Osteocyte (in vitro differentiated cells): Measurements from ENCODE around the gene ATRX. TPM values are rescaled to one million over a fixed set of nuclear protein-coding genes. Genes with fewer than 3 reads are reported as not detected.

Experiments
- DNase-seq: peaks from one replicate; pipeline ENCODE4 v3.0.0; 2021; ENCODE audit warnings: mixed read lengths; ENCODE audit not compliant: unreplicated experiment; ENCODE audit errors: extremely low spot score
- H3K27ac Mint-ChIP-seq: one replicate; pipeline ENCODE4 v1.8.0; 2021; ENCODE audit warnings: mild to moderate bottlenecking, mixed read lengths; ENCODE audit not compliant: unreplicated experiment
- H3K27me3 Mint-ChIP-seq: one replicate; pipeline ENCODE4 v1.8.0; 2021; ENCODE audit warnings: mixed read lengths; ENCODE audit not compliant: unreplicated experiment
- H3K36me3 Mint-ChIP-seq: one replicate; pipeline ENCODE4 v1.8.0; 2021; ENCODE audit warnings: mixed read lengths; ENCODE audit not compliant: unreplicated experiment
- H3K4me1 Mint-ChIP-seq: one replicate; pipeline ENCODE4 v1.8.0; 2021; ENCODE audit warnings: mixed read lengths; ENCODE audit not compliant: unreplicated experiment
- H3K4me3 Mint-ChIP-seq: one replicate; pipeline ENCODE4 v1.8.0; 2021; ENCODE audit warnings: mild to moderate bottlenecking, moderate library complexity, mixed read lengths; ENCODE audit not compliant: unreplicated experiment
- H3K9me3 Mint-ChIP-seq: one replicate; pipeline ENCODE4 v1.8.0; 2021; ENCODE audit warnings: mixed read lengths; ENCODE audit not compliant: unreplicated experiment
- total RNA-seq: library from RNA; stranded (reverse); gene quantifications from 2 replicates; pipeline ENCODE4 v1.2.1, GENCODE V29; 2021
- TF ChIP-seq, protein P1 (sequence below): fragments of 200-600 bp; sonication (generic); IDR thresholded peaks from 2 replicates; pipeline ENCODE4 v1.5.0; 2021; ENCODE audit warnings: antibody characterized with exemption, mild to moderate bottlenecking, moderate library complexity

ATRX gene
- total RNA-seq, 1 donor from 2014 or later: 102 TPM

DNA sequence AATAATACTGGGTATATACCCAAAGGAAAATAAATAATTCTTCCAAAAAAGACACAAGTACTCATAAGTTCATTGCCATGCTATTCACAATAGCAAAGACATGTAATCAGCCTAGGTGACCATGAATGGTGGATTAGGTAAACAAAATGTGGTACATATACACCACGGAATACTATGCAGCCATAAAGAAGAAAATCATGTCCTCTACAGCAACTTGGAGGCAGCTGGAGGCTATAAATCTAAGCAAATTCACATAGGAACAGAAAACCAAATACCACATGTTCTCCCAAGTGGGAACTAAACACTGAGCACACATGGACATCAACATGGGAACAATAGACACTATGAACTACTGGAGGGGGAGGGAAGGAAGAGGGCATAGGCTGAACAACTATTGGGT lies 146.2 kb downstream of the ATRX start:
- Mint-ChIP-seq H3K27me3 (no peaks in the 10 kb centered on the region), H3K9me3 (peaks cover 24% of the 10 kb centered on the region), H3K27ac (no peak overlapping the region), H3K36me3 (peaks cover 19% of the 10 kb centered on the region), H3K4me1 (no peaks in the 10 kb centered on the region), H3K4me3 (no peak overlapping the region)
- TF ChIP-seq, protein P1, sequence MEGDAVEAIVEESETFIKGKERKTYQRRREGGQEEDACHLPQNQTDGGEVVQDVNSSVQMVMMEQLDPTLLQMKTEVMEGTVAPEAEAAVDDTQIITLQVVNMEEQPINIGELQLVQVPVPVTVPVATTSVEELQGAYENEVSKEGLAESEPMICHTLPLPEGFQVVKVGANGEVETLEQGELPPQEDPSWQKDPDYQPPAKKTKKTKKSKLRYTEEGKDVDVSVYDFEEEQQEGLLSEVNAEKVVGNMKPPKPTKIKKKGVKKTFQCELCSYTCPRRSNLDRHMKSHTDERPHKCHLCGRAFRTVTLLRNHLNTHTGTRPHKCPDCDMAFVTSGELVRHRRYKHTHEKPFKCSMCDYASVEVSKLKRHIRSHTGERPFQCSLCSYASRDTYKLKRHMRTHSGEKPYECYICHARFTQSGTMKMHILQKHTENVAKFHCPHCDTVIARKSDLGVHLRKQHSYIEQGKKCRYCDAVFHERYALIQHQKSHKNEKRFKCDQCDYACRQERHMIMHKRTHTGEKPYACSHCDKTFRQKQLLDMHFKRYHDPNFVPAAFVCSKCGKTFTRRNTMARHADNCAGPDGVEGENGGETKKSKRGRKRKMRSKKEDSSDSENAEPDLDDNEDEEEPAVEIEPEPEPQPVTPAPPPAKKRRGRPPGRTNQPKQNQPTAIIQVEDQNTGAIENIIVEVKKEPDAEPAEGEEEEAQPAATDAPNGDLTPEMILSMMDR: no peak
- DNase-seq: no peak

DNA sequence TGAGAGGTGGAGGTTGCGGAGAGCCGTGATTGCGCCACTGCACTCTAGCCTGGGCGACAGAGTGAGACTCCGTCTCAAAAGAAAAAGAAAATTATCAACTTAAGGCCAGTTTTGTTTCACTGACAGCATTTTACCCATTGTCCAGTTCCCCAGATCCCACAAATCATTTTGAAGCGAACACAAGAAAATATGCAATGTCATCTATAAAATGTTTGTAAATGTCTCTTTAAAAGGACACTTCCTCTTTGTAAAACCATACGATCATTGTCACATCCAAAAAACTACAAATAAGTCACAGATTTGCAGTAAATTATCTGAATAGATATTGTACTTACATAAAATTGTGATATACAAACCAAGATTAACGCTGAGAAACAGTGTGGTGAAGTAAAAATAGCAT lies 147.6 kb downstream of the ATRX start:
- no peak overlapping the region for H3K27ac Mint-ChIP-seq
- no peaks in the 10 kb centered on the region for H3K27me3 Mint-ChIP-seq
- peaks cover 19% of the 10 kb centered on the region for H3K9me3 Mint-ChIP-seq
- peaks cover 17% of the 10 kb centered on the region for H3K36me3 Mint-ChIP-seq
- TF ChIP-seq, protein P1: no peak
- DNase-seq: no peak
- no peak overlapping the region for H3K4me3 Mint-ChIP-seq
- H3K4me1 Mint-ChIP-seq: no peaks in the 10 kb centered on the region

DNA sequence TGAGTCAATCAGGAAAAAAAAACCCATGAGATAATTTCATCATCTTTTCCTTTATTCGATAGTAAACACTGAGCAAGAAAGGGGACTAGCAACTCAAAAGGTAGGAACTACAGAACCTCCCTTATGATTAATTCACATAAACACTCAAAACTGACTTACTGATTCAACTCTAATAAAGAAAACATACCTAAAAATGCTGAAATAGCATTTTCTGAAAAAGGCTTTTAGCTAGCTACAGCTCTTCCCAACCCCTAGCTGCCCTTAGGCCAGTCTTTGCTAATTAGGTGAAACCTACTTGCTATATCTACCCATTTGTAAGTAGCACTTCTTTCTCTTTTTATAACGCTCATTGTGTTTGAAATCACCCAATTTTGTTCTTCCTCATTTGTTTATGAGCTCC lies 150.6 kb downstream of the ATRX start:
- H3K36me3 Mint-ChIP-seq: peaks cover 14% of the 10 kb centered on the region
- H3K4me3 Mint-ChIP-seq: no peak overlapping the region
- DNase-seq: no peak
- no peaks in the 10 kb centered on the region for H3K4me1 Mint-ChIP-seq
- no peaks in the 10 kb centered on the region for H3K27me3 Mint-ChIP-seq
- TF ChIP-seq, protein P1: no peak
- H3K9me3 Mint-ChIP-seq: peaks cover 12% of the 10 kb centered on the region
- H3K27ac Mint-ChIP-seq: no peak overlapping the region

DNA sequence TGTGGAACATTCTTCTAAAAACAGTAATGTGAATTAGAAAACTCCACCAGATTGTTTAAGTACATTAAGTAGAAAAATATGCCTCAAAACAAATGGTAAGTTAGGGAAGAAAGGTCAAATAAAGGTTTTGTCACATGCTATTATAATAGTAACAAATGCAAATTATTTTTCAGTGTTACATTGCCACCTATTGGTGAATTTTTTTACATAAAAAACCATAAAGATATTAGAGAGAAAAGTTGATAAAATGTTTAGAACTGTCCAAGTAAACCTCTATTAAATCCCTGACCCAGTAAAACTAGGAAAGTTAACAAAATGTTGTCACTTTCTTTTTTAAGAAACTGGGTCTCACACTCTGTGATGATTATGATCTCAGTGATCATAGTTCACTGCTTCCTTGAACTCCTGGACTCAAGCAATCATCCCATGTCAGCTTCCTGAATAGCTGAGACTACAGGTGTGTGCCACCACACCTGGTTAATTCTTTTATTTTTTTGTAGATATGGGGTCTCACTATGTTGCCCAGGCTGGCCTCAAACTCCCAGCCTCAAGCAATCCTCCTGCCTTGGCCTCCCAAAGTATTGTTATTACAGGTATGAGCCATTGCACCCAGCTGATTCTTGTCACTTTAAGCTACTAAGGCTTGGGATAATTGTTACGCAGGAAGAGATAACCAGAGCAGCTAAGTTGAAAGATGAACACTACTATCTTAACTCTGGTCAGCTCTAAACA lies 157.6 kb downstream of the ATRX start:
- no peaks in the 10 kb centered on the region for H3K27me3 Mint-ChIP-seq
- no peak overlapping the region for H3K4me3 Mint-ChIP-seq
- peaks cover 4% of the 10 kb centered on the region for H3K9me3 Mint-ChIP-seq
- no peak overlapping the region for H3K27ac Mint-ChIP-seq
- peaks cover 9% of the 10 kb centered on the region for H3K36me3 Mint-ChIP-seq
- TF ChIP-seq, protein P1: peak; percentile 32
- no peak for DNase-seq
- no peaks in the 10 kb centered on the region for H3K4me1 Mint-ChIP-seq

DNA sequence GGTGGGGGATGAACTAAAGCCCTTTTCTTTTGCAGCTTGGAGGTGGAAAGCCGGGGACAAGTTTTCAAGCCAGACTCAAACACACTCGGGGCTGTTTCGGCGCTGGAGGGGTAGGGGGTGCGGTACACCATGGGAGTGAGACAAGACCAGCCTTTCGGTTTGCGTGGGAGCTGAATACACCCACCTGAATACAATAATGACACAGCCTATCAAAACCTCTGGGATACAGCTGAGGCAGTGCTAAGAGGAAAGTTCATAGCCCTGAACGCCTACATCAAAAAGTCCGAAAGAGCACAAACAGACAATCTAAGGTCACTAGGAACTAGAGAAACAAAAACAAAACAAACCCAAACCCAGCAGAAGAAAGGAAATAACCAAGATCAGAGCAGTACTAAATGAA lies 163.3 kb downstream of the ATRX start:
- Mint-ChIP-seq H3K27ac (no peak overlapping the region), H3K36me3 (peaks cover 5% of the 10 kb centered on the region), H3K4me1 (peaks cover 6% of the 10 kb centered on the region), H3K27me3 (no peaks in the 10 kb centered on the region), H3K9me3 (peaks cover 9% of the 10 kb centered on the region), H3K4me3 (no peak overlapping the region)
- TF ChIP-seq, protein P1: no peak
- DNase-seq: no peak
